ENCODE measurements around the gene AUP1.
"Not testable (repeated sequence)": the region's sequence is repeated elsewhere in the genome, so short reads cannot be mapped to it uniquely, and the experiment has no call there.

Gene AUP1

DNA sequence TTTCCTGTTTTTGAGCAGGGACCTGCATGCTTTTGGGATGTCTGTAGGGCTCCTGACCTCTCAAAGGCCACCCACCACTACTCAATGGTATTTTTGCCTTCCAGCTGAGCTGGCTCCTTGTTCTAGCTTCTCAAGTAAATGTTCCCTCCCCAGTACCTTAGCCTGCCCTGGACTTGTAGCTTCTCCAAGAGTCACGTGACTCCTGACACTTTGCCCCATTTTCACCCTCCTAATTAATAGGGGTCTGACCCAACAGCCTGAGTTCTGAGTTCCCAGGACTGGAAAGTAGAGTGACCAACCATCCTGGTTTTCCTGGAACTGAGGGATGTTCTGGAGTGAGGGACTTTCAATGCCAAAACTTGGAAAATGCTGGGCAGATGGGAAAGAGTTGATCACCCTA, 34.1 kb downstream of the AUP1 start:
- no peak for DNase-seq

DNA sequence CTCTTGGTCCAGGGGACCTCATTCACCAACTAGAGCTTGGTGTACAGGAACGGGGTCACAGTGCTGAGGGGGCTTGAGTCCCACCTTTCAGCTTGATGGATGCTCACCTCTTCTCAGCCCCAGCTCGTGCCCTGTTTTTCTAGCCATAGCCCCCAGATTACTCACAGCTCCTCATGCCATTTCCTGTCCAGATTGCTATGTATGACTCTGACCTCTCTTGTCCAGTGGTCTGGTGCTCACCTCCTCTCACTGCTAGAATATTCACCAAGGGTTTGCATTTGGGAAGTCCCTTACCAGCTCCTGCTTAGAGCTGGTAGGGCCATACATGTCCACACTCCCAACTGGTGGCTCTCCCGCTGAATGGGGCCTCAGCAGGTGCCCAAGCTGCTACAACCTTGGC, 36.0 kb downstream of the AUP1 start:
- no peak for DNase-seq

DNA sequence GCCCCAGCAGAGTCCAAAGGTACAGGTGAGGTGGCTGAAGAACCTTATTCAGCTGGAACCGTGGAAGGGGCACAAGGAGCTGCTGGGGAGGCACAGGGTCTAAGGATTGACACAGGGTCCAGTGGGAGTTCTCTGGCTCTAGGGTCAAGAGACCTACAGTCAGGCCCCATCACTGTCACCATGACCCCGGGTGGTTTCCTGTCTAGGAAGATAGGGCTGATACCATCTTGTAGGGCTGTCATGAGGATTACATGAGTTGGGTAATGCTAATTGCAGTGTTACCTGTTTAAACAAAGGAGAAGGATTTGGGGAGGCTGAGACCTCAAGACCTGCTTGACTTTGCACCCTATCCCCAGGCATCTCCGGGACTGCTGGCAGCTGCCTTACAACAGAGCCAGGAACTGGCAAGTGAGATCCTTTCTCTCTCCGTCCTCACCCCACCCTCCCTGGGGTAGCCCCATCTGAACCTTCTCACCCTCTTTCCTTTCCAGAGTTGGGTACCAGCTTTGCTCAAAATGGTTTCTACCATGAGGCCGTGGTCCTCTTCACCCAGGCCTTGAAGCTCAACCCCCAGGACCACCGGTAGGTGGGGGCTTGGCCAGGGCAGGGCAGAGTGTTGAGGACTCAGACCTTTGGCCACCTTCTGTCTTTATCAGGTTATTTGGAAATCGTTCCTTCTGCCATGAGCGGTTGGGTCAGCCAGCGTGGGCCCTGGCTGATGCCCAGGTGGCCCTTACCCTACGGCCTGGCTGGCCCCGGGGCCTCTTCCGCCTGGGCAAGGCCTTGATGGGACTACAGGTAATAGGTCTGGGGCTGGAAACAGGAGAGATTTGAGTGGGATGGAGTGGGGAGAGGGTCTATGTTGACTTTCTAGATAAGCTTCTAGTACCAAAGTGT, 37.6 kb downstream of the AUP1 start:
- DNase-seq: no peak

DNA sequence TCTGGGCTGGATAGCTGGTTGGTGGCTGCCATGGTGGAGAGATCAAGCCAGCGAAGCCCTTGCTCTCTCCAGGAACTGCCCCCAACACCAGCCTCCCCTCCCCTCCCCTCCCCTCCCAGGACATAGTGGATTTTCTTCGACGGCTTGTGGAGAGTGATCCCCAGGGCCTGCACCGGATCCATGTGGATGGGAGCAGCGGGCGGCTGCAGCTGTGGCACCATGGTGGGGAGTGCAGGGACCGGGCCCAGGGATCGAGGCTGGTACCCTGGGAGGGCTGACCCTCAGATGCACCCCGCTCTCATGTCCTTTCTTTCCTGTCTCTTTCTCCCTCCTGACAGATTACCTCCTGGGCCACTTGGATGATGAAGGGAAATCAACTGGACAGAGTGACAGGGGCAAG, 39.6 kb downstream of the AUP1 start:
- no peak for DNase-seq

DNA sequence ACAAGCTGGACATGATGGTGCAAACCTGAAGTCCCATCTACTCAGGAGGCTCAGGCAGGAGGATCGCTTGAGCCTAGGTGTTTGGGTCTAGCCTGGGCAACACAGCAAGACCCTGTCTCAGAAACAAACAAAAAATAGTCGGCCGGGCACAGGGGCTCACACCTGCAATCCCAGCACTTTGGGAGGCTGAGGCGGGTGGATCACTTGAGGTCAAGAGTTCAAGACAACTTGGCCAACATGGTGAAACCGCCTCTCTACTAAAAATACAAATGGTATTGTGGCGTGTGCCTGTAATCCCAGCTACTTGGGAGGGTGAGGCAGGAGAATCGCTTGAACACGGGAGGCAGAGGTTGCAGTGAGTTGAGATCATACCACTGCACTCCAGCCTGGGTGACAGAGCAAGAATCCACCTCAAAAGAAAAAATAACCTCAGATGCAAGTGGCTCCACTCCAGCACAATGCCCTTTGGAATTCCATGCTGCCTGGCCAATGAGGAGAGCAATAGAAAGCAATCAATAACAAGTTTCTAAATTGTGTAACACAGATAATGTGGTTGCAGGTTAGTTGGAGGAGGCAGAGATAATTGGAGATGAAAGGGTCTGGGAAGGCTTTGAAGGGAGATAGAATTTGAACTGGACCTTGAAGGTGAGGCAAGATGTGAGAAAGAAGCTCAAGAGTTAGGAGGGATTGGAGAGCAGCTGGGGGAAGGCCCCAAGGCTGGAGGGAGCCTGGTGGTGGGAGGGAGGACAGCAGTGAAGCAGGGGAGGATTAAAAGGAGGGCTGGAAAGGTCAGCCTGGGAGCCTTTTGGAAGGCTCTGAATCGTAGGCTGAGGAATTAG, 40.6 kb downstream of the AUP1 start:
- DNase-seq: no peak

DNA sequence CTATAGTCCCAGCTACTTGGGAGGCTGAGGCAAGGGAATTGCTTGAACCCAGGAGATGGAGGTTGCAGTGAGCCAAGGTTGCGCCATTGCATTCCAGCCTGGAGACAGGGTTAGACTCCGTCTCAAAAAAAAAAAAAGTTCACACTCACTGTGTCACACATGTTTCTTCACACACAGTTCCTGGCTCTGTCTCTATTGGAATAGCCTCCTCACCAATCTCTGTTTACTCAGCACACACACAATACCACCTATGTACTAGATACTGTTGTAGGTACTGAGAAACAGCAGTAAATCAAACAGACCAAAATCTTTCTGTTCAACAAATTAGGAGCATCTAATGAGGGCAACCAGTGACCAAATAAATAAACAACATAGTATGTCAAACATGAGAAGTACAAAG, 43.4 kb downstream of the AUP1 start:
- no peak for DNase-seq

DNA sequence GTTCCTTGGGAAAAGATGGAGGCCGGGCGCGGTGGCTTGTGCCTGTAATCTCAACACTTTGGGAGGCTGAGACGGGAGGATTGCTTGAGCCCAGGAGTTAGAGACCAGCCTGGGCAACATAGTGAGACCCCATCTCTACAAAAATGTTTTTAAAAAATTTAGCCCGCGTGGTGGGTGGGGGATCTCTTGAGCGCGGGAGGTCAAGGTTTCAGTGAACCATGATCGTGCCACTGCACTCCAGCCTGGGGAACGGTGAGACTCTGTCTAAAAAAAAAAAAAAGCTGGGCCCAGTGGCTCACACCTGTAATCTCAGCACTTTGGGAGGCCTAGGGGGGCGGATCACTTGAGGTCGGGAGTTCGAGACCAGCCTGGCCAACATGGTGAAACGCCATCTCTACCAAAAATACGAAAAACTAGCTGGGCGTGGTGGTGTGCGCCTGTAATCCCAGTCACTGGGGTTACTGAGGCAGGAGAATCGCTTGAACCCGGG, 45.8 kb downstream of the AUP1 start:
- DNase-seq: not testable (repeated sequence)

DNA sequence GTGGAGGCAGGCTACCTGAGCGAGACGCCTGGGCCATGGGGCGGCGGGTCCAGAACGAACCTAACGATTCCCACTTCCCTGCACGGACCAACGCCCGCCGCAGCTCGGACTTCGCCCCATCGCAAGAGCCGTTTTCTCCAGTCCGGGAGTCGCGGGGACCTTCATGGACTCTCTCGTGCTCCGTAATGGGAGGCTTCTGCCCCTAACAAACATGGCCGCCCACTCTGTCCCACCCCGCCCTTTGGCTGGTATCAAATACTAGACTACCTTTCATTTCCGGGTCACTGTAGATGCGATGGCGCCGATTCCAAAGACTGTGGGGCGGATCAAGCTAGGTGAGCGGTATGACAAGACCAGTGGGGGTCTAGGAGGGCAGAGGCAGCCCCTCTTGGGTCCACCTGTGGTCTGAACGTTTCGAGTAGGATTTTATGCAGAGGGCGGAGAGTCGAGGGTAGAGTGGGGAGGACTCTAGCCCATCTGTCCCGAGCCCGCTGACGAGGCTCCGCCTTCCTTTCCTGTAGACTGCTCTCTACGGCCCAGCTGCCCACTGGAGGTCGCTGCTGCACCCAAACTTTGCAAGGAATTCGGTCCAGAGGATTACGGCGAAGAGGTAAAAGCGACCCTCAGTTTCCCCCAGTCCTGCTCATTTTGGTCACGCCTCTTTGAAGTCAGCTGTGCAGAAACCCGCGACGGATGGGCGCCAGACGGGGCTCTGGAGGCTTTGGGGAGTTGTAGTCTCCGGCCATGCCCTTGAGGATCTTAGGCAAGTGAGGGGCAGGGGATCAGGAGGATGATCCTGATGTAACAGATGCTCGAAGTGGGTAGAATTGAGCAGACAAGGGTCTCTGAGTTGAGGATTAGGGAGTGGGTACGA, 46.5 kb downstream of the AUP1 start, which contains the start of the genes CCDC142 and TTC31:
Gene CCDC142 (minus strand): TSS at position 198 of the 874 bp plus-strand sequence. CDS start 161 bp downstream, at position 37.
Gene TTC31 (plus strand): TSS at position 281 of the 874 bp plus-strand sequence. CDS start 15 bp downstream, at position 296.
- DNase-seq: peak; percentile 83 to 87 (median 85)

DNA sequence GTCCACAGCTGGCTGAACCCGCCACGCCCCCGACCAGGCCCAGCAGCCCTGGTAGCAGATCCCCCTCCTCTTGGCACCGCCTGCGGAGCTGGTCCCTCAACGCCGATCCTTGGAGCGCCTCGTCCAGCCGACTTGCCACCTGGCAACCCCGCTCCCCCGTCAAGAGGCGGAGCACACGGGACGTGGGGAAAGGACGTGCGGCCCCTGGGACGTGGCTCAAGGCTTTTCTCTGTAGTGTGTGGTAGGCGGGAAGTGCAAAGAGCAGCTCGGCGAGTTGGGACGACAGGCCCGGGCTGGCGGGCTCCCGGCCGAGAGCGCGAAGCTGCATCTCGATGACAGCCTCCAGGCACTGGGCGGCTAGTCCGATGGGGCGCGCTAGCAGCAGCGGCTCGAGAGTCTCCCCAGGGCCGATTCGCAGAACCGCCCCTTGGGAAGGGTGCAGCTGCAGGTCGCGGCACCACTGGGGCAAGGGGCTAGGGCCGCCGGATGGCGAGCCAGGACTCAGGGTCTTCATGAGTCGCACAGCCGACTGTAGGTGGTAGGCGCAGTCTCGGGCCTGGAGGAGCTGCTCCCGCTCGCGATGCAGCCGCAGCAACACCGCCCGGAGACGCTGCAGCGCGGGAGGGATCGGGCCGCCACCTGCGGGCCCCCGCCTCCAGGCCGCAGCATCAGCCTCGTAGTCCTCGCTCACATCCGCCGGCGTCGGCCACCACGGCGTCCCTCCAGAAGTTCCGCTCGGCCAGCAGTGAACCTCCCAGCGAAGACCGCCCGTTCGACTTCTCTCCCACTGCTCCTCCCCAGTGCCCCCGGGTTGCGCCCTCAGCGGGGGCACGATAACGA, 47.3 kb downstream of the AUP1 start:
- peak in 3 of 4 experiments; percentile 39 to 52 (median 43) for DNase-seq

DNA sequence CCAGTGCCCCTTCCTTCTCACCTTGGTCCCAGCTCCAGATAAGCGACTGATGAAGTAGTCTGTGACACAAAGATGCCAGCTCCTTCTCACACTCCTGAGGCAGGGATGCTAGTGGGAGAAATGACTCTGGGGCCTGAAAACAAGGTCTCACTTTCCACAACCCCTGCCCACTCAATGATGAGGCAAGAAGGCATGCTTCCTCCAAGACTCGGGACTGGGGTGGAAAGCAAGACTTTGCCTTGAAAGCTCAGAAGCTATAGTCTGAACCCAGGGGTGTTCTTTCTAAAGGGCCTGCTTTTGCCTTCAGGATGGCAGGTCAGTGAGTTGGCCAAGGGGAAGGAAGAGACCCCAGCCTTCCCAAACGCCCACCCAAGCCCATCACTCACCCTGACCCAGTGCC, 48.1 kb downstream of the AUP1 start:
- no peak for DNase-seq
